GM21526 (cell line): Measurements from ENCODE around the gene TEC.
"Not testable (repeated sequence)": the region's sequence is repeated elsewhere in the genome, so short reads cannot be mapped to it uniquely, and the experiment has no call there.

Source experiments
- ATAC-seq: cut with Tn5 transposase; IDR thresholded peaks from one replicate; pipeline ENCODE4 v1.9.1; 2021; ENCODE audit warnings: moderate library complexity; ENCODE audit not compliant: unreplicated experiment, low FRiP score

The TEC gene

GRCh38 chr4:48243887-48244286, 25.8 kb downstream of the TEC start:
- ATAC-seq: no peak

- ATAC-seq: no peak
These were observed 26.2 kb downstream of the TEC start for GRCh38 chr4:48243429-48243828.

- no peak for ATAC-seq
These were observed 27.0 kb downstream of the TEC start for GRCh38 chr4:48242511-48243195.

GRCh38 chr4:48241731-48242130, 27.9 kb downstream of the TEC start:
- no peak for ATAC-seq

GRCh38 chr4:48237996-48238645, 31.5 kb downstream of the TEC start:
- ATAC-seq: no peak

GRCh38 chr4:48235050-48235449, 34.6 kb downstream of the TEC start:
- no peak for ATAC-seq

GRCh38 chr4:48234575-48234974, 35.1 kb downstream of the TEC start:
- no peak for ATAC-seq

GRCh38 chr4:48228949-48229348, 40.7 kb downstream of the TEC start:
- ATAC-seq: no peak

- ATAC-seq: no peak
These were observed 42.0 kb downstream of the TEC start for GRCh38 chr4:48227662-48228061.

- ATAC-seq: no peak
These were observed 43.4 kb downstream of the TEC start for GRCh38 chr4:48226199-48226598.

- ATAC-seq: no peak
These were observed 44.1 kb downstream of the TEC start for GRCh38 chr4:48225368-48226141.

GRCh38 chr4:48224606-48225005, 45.0 kb downstream of the TEC start:
- ATAC-seq: no peak

GRCh38 chr4:48223633-48224295, 45.9 kb downstream of the TEC start:
- ATAC-seq: no peak

- no peak for ATAC-seq
These were observed 47.1 kb downstream of the TEC start for GRCh38 chr4:48222491-48222890.

- ATAC-seq: not testable (repeated sequence)
These were observed 50.2 kb downstream of the TEC start for GRCh38 chr4:48219430-48219829.

GRCh38 chr4:48216563-48216962, 53.1 kb downstream of the TEC start:
- no peak for ATAC-seq

- ATAC-seq: no peak
These were observed 53.7 kb downstream of the TEC start for GRCh38 chr4:48215977-48216376.

GRCh38 chr4:48212165-48212564, 57.5 kb downstream of the TEC start:
- peak; percentile 72 for ATAC-seq

- no peak for ATAC-seq
These were observed 58.7 kb downstream of the TEC start for GRCh38 chr4:48210966-48211328.

GRCh38 chr4:48205626-48206025, 64.0 kb downstream of the TEC start:
- no peak for ATAC-seq

GRCh38 chr4:48205107-48205506, 64.5 kb downstream of the TEC start:
- ATAC-seq: no peak
